WTC11 (cell line): ENCODE data around the gene NDUFV2. TPM values are rescaled to one million over a fixed set of nuclear protein-coding genes. Genes with fewer than 3 reads are reported as not detected.
A peak's percentile ranks its signal among the peaks of the same experiment; 100 is the strongest.

Experiments used
- ATAC-seq: fragments of 200-7000 bp; cut with Tn5 transposase; 2 replicates; pipeline ENCODE4 v1.10.0; 2021; ENCODE audit warnings: mild to moderate bottlenecking, moderate library complexity
- CTCF ChIA-PET: fragments of 300-600 bp; sonication (Branson Sonifier 250); formaldehyde crosslinking; loops from one replicate; lab custom pipeline; 2021; ENCODE audit warnings: antibody characterized with exemption; lab: Charles Lee
- POLR2A ChIA-PET: fragments of 350-600 bp; sonication (Branson Sonifier 250); formaldehyde crosslinking; loops from one replicate; lab custom pipeline; 2021; ENCODE audit warnings: antibody characterized with exemption; lab: Charles Lee
- DNase-seq: peaks from one replicate; pipeline ENCODE4 v3.0.0; 2021; ENCODE audit warnings: low spot score
- H3K27ac Mint-ChIP-seq: 2 replicates; pipeline ENCODE4 v1.8.0; 2021; ENCODE audit warnings: mixed read lengths
- H3K27me3 Mint-ChIP-seq: 2 replicates; pipeline ENCODE4 v1.8.0; 2021; ENCODE audit warnings: low read depth, mild to moderate bottlenecking, moderate library complexity, mixed read lengths
- H3K36me3 Mint-ChIP-seq: 2 replicates; pipeline ENCODE4 v1.8.0; 2021; ENCODE audit warnings: mixed read lengths
- H3K4me1 Mint-ChIP-seq: 2 replicates; pipeline ENCODE4 v1.8.0; 2022; ENCODE audit warnings: mixed read lengths
- H3K4me3 Mint-ChIP-seq: 2 replicates; pipeline ENCODE4 v1.8.0; 2021; ENCODE audit warnings: mild to moderate bottlenecking, moderate library complexity, mixed read lengths
- H3K9me3 Mint-ChIP-seq: 2 replicates; pipeline ENCODE4 v1.8.0; 2021; ENCODE audit warnings: mixed read lengths
- CBFB ChIP-seq: sonication (generic); formaldehyde crosslinking; IDR thresholded peaks from 2 replicates; pipeline ENCODE4 v1.8.1; 2022; ENCODE audit warnings: mild to moderate bottlenecking, low read depth, missing genetic modification reagents
- CREM ChIP-seq: sonication (generic); formaldehyde crosslinking; IDR thresholded peaks from 2 replicates; pipeline ENCODE4 v1.8.1; 2022; ENCODE audit warnings: mild to moderate bottlenecking, missing genetic modification reagents, moderate library complexity
- EMX1 ChIP-seq: fragments of 250-450 bp; sonication (Bioruptor Pico); IDR thresholded peaks from 2 replicates; pipeline ENCODE4 v1.8.0; 2021; ENCODE audit warnings: mild to moderate bottlenecking
- ESRRA ChIP-seq: sonication (generic); formaldehyde crosslinking; IDR thresholded peaks from 2 replicates; pipeline ENCODE4 v1.8.1; 2022; ENCODE audit warnings: mild to moderate bottlenecking, missing genetic modification reagents, borderline replicate concordance
- FOXJ3 ChIP-seq: sonication (generic); formaldehyde crosslinking; IDR thresholded peaks from 2 replicates; pipeline ENCODE4 v1.9.0; 2021; ENCODE audit warnings: missing genetic modification reagents, mild to moderate bottlenecking, borderline replicate concordance
- GRHL2 ChIP-seq: fragments of 250-450 bp; sonication (Bioruptor Pico); IDR thresholded peaks from 2 replicates; pipeline ENCODE4 v1.8.0; 2022; ENCODE audit warnings: mild to moderate bottlenecking, moderate library complexity; ENCODE audit not compliant: insufficient replicate concordance, severe bottlenecking
- JAZF1 ChIP-seq: fragments of 250-450 bp; sonication (Bioruptor Pico); IDR thresholded peaks from 2 replicates; pipeline ENCODE4 v1.9.0; 2021; ENCODE audit warnings: moderate library complexity, mild to moderate bottlenecking, inconsistent platforms
- RELA ChIP-seq: sonication (generic); formaldehyde crosslinking; IDR thresholded peaks from 2 replicates; pipeline ENCODE4 v1.8.1; 2022; ENCODE audit warnings: missing genetic modification reagents, mild to moderate bottlenecking, borderline replicate concordance
- ZNF121 ChIP-seq: sonication (generic); formaldehyde crosslinking; IDR thresholded peaks from 2 replicates; pipeline ENCODE4 v1.8.0; 2023; ENCODE audit warnings: missing genetic modification reagents
- ZNF138 ChIP-seq: sonication (generic); formaldehyde crosslinking; conservative IDR thresholded peaks from 2 replicates; pipeline ENCODE4 v1.8.1; 2022; ENCODE audit warnings: mild to moderate bottlenecking, moderate library complexity, missing genetic modification reagents
- ZNF263 ChIP-seq: sonication (generic); formaldehyde crosslinking; IDR thresholded peaks from 2 replicates; pipeline ENCODE4 v1.8.1; 2022; ENCODE audit warnings: low read depth, mild to moderate bottlenecking, moderate library complexity, missing genetic modification reagents
- ZNF423 ChIP-seq: fragments of 250-450 bp; sonication (Bioruptor Pico); IDR thresholded peaks from 2 replicates; pipeline ENCODE4 v2.1.2; 2022; ENCODE audit warnings: mild to moderate bottlenecking, moderate library complexity
- total RNA-seq: library from RNA; stranded (reverse); gene quantifications from 3 replicates; pipeline ENCODE4 v1.2.3, GENCODE V29; 2021
- TF ChIP-seq, protein P1 (sequence below): fragments of 250-450 bp; sonication (Bioruptor Pico); IDR thresholded peaks from 2 replicates; pipeline ENCODE4 v1.9.0; 2021; ENCODE audit warnings: mild to moderate bottlenecking
- TF ChIP-seq, protein P2 (sequence below): fragments of 200-600 bp; IDR thresholded peaks from 2 replicates; pipeline ENCODE4 v1.8.0; 2022; ENCODE audit warnings: antibody characterized with exemption
- TF ChIP-seq, protein P3 (sequence below): sonication (generic); formaldehyde crosslinking; IDR thresholded peaks from 2 replicates; pipeline ENCODE4 v1.8.1; 2022; ENCODE audit warnings: mild to moderate bottlenecking, moderate library complexity, missing genetic modification reagents
- TF ChIP-seq, protein P4 (sequence below): sonication (generic); formaldehyde crosslinking; IDR thresholded peaks from 2 replicates; pipeline ENCODE4 v1.8.0; 2022; ENCODE audit warnings: missing genetic modification reagents
- TF ChIP-seq, protein P5 (sequence below): sonication (generic); formaldehyde crosslinking; IDR thresholded peaks from 2 replicates; pipeline ENCODE4 v1.8.1; 2023; ENCODE audit warnings: mild to moderate bottlenecking, missing genetic modification reagents, borderline replicate concordance
- TF ChIP-seq, protein P6 (sequence below): fragments of 250-450 bp; sonication (Bioruptor Pico); IDR thresholded peaks from 2 replicates; pipeline ENCODE4 v1.9.0; 2021; ENCODE audit warnings: mild to moderate bottlenecking, borderline replicate concordance

The NDUFV2 gene
- total RNA-seq, 1 experiment from 2014 or later: 192 TPM

DNA sequence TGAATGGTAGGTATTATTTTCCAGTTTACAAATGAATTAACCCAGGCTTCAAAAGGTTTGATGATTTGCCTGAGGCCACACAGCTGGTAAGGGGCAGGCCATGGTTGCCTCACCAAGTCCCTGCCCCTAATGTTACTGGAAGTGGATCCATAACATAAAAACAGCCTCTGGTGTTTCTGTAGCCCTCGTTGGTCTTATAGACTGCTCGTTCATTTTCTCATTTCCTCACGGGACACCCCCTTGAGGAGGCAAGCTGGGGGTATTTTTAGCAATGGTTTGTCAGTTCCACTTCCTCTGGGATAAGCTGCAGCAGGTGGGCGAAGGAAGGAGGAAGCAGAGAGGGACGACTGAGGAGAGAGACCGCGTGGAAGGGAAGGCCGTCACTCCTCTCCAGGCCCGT is 32.9 kb upstream of the NDUFV2 start:
- no peak for TF ChIP-seq ZNF263 (CRISPR knock-in tag)
- no peak for TF ChIP-seq ZNF423 (CRISPR knock-in tag)
- no peak for TF ChIP-seq CBFB
- TF ChIP-seq, protein P1, sequence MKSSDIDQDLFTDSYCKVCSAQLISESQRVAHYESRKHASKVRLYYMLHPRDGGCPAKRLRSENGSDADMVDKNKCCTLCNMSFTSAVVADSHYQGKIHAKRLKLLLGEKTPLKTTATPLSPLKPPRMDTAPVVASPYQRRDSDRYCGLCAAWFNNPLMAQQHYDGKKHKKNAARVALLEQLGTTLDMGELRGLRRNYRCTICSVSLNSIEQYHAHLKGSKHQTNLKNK (CRISPR knock-in tag): no peak
- TF ChIP-seq, protein P2, sequence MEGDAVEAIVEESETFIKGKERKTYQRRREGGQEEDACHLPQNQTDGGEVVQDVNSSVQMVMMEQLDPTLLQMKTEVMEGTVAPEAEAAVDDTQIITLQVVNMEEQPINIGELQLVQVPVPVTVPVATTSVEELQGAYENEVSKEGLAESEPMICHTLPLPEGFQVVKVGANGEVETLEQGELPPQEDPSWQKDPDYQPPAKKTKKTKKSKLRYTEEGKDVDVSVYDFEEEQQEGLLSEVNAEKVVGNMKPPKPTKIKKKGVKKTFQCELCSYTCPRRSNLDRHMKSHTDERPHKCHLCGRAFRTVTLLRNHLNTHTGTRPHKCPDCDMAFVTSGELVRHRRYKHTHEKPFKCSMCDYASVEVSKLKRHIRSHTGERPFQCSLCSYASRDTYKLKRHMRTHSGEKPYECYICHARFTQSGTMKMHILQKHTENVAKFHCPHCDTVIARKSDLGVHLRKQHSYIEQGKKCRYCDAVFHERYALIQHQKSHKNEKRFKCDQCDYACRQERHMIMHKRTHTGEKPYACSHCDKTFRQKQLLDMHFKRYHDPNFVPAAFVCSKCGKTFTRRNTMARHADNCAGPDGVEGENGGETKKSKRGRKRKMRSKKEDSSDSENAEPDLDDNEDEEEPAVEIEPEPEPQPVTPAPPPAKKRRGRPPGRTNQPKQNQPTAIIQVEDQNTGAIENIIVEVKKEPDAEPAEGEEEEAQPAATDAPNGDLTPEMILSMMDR: no peak
- no peak for TF ChIP-seq EMX1 (CRISPR knock-in tag)
- TF ChIP-seq GRHL2: no peak
- no peak for TF ChIP-seq FOXJ3 (CRISPR knock-in tag)
- TF ChIP-seq ZNF138: no peak
- TF ChIP-seq JAZF1 (CRISPR knock-in tag): no peak
- TF ChIP-seq, protein P3, sequence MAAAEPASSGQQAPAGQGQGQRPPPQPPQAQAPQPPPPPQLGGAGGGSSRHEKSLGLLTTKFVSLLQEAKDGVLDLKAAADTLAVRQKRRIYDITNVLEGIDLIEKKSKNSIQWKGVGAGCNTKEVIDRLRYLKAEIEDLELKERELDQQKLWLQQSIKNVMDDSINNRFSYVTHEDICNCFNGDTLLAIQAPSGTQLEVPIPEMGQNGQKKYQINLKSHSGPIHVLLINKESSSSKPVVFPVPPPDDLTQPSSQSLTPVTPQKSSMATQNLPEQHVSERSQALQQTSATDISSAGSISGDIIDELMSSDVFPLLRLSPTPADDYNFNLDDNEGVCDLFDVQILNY: no peak
- TF ChIP-seq RELA: no peak
- ChIA-PET CTCF (interaction anchor here (1.3 kb wide), 1 partner anchor 87 kb away, joined by 4 read pairs; no protein-coding TSS in a partner anchor), POLR2A (no interaction called here)
- ATAC-seq (peak; percentile 25; the same call in 1 of the 2 replicates), DNase-seq (no peak)
- H3K27me3 Mint-ChIP-seq: peaks cover 4% of the 10 kb centered on the region; the same call in 1 of the 2 replicates
- 0 out of 2 replicates have a peak overlapping the region, but pooled peaks have one; percentile 58 for H3K27ac Mint-ChIP-seq
- no peak overlapping the region for H3K4me3 Mint-ChIP-seq
- H3K36me3 Mint-ChIP-seq: no peaks in the 10 kb centered on the region
- no peaks in the 10 kb centered on the region for H3K9me3 Mint-ChIP-seq
- H3K4me1 Mint-ChIP-seq: peaks cover 8% of the 10 kb centered on the region

DNA sequence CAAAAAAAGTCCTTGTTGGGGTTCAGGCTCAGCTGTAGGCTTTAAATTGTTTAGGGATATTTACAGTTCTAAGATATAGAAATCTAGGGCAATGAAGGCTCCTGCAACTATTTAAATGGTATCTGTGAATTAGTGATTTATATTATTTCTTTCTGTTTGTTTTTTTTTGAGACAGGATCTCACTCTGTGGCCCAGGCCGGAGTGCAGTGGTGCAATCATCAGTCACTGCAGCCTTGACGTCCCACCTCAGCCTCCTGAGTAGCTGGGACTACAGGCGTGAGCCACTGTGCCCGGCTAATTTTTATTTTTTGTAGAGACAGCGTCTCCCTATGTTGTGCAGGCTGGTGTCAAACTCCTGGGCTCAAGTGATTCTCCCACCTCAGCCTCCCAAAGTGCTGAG is 32.3 kb upstream of the NDUFV2 start:
- Mint-ChIP-seq H3K9me3 (no peaks in the 10 kb centered on the region), H3K4me1 (peaks cover 8% of the 10 kb centered on the region), H3K27ac (no peak overlapping the region), H3K4me3 (no peak overlapping the region), H3K36me3 (no peaks in the 10 kb centered on the region), H3K27me3 (peaks cover 4% of the 10 kb centered on the region; the same call in 1 of the 2 replicates)
- DNase-seq (no peak), ATAC-seq (no peak)
- ChIA-PET POLR2A (no interaction called here), CTCF (interaction anchor here (1.3 kb wide), 1 partner anchor 87 kb away, joined by 4 read pairs; no protein-coding TSS in a partner anchor)
- TF ChIP-seq ESRRA (CRISPR knock-in tag): no peak
- TF ChIP-seq, protein P4, sequence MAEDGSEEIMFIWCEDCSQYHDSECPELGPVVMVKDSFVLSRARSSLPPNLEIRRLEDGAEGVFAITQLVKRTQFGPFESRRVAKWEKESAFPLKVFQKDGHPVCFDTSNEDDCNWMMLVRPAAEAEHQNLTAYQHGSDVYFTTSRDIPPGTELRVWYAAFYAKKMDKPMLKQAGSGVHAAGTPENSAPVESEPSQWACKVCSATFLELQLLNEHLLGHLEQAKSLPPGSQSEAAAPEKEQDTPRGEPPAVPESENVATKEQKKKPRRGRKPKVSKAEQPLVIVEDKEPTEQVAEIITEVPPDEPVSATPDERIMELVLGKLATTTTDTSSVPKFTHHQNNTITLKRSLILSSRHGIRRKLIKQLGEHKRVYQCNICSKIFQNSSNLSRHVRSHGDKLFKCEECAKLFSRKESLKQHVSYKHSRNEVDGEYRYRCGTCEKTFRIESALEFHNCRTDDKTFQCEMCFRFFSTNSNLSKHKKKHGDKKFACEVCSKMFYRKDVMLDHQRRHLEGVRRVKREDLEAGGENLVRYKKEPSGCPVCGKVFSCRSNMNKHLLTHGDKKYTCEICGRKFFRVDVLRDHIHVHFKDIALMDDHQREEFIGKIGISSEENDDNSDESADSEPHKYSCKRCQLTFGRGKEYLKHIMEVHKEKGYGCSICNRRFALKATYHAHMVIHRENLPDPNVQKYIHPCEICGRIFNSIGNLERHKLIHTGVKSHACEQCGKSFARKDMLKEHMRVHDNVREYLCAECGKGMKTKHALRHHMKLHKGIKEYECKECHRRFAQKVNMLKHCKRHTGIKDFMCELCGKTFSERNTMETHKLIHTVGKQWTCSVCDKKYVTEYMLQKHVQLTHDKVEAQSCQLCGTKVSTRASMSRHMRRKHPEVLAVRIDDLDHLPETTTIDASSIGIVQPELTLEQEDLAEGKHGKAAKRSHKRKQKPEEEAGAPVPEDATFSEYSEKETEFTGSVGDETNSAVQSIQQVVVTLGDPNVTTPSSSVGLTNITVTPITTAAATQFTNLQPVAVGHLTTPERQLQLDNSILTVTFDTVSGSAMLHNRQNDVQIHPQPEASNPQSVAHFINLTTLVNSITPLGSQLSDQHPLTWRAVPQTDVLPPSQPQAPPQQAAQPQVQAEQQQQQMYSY (CRISPR knock-in tag): no peak
- no peak for TF ChIP-seq JAZF1 (CRISPR knock-in tag)
- TF ChIP-seq, protein P5, sequence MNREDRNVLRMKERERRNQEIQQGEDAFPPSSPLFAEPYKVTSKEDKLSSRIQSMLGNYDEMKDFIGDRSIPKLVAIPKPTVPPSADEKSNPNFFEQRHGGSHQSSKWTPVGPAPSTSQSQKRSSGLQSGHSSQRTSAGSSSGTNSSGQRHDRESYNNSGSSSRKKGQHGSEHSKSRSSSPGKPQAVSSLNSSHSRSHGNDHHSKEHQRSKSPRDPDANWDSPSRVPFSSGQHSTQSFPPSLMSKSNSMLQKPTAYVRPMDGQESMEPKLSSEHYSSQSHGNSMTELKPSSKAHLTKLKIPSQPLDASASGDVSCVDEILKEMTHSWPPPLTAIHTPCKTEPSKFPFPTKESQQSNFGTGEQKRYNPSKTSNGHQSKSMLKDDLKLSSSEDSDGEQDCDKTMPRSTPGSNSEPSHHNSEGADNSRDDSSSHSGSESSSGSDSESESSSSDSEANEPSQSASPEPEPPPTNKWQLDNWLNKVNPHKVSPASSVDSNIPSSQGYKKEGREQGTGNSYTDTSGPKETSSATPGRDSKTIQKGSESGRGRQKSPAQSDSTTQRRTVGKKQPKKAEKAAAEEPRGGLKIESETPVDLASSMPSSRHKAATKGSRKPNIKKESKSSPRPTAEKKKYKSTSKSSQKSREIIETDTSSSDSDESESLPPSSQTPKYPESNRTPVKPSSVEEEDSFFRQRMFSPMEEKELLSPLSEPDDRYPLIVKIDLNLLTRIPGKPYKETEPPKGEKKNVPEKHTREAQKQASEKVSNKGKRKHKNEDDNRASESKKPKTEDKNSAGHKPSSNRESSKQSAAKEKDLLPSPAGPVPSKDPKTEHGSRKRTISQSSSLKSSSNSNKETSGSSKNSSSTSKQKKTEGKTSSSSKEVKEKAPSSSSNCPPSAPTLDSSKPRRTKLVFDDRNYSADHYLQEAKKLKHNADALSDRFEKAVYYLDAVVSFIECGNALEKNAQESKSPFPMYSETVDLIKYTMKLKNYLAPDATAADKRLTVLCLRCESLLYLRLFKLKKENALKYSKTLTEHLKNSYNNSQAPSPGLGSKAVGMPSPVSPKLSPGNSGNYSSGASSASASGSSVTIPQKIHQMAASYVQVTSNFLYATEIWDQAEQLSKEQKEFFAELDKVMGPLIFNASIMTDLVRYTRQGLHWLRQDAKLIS: no peak
- TF ChIP-seq, protein P6, sequence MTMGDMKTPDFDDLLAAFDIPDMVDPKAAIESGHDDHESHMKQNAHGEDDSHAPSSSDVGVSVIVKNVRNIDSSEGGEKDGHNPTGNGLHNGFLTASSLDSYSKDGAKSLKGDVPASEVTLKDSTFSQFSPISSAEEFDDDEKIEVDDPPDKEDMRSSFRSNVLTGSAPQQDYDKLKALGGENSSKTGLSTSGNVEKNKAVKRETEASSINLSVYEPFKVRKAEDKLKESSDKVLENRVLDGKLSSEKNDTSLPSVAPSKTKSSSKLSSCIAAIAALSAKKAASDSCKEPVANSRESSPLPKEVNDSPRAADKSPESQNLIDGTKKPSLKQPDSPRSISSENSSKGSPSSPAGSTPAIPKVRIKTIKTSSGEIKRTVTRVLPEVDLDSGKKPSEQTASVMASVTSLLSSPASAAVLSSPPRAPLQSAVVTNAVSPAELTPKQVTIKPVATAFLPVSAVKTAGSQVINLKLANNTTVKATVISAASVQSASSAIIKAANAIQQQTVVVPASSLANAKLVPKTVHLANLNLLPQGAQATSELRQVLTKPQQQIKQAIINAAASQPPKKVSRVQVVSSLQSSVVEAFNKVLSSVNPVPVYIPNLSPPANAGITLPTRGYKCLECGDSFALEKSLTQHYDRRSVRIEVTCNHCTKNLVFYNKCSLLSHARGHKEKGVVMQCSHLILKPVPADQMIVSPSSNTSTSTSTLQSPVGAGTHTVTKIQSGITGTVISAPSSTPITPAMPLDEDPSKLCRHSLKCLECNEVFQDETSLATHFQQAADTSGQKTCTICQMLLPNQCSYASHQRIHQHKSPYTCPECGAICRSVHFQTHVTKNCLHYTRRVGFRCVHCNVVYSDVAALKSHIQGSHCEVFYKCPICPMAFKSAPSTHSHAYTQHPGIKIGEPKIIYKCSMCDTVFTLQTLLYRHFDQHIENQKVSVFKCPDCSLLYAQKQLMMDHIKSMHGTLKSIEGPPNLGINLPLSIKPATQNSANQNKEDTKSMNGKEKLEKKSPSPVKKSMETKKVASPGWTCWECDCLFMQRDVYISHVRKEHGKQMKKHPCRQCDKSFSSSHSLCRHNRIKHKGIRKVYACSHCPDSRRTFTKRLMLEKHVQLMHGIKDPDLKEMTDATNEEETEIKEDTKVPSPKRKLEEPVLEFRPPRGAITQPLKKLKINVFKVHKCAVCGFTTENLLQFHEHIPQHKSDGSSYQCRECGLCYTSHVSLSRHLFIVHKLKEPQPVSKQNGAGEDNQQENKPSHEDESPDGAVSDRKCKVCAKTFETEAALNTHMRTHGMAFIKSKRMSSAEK (CRISPR knock-in tag): no peak
- no peak for TF ChIP-seq CREM (CRISPR knock-in tag)
- no peak for TF ChIP-seq ZNF121 (CRISPR knock-in tag)
